ENCODE measurements around the gene MINDY4.
A peak's percentile ranks its signal among the peaks of the same experiment; 100 is the strongest.

The MINDY4 gene

DNA sequence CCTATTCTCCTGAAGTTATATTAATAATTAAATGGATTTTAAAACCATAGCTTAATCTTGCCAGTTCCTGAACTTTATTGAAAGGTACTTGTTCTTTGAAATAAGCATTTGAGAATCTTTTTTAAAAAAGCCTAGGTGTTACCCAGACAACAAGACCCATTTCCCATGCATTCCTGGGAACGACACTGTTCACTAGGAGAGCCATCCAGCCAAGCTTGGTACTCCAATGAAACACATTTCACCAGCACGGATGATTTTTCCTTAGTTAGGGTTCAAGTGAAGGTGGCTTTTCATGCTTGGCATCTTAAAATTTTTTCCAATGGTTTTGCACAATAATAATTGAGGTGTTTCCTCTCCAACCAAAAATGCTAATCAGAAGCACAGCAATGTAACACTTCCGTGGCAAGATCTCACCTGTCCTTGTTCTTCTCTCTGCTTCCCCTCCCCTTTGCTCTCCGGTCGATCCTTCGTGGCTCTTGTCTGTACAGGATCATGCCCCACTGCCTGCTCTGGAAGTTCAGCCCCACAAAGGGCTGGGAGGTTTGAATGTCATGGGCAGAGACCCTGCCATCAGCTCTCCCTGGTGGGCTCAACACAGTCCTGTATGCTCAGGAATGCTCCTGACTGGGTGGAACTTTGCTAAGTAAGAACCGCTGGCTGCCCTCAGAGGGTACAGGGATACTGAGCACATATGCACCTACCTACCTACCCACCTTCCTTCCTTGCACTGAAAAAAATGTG lies 70.8 kb downstream of the MINDY4 start:
- DNase-seq (ENCODE audit: low spot score), result no peak
- TF ChIP-seq, protein P1, sequence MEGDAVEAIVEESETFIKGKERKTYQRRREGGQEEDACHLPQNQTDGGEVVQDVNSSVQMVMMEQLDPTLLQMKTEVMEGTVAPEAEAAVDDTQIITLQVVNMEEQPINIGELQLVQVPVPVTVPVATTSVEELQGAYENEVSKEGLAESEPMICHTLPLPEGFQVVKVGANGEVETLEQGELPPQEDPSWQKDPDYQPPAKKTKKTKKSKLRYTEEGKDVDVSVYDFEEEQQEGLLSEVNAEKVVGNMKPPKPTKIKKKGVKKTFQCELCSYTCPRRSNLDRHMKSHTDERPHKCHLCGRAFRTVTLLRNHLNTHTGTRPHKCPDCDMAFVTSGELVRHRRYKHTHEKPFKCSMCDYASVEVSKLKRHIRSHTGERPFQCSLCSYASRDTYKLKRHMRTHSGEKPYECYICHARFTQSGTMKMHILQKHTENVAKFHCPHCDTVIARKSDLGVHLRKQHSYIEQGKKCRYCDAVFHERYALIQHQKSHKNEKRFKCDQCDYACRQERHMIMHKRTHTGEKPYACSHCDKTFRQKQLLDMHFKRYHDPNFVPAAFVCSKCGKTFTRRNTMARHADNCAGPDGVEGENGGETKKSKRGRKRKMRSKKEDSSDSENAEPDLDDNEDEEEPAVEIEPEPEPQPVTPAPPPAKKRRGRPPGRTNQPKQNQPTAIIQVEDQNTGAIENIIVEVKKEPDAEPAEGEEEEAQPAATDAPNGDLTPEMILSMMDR (IDR thresholded peaks at IDR 0.05), result no peak

GRCh38 chr7:30842542-30843451 lies 71.6 kb downstream of the MINDY4 start:
- Histone ChIP-seq H3K4me3 (no peak overlapping the region), H3K27ac (peak overlapping the region; percentile 58 to 86)
- peak; percentile 71 for DNase-seq (ENCODE audit: low spot score)
- TF ChIP-seq, protein P1 (IDR thresholded peaks at IDR 0.05), result no peak

More for the DNA sequence above, 70.8 kb downstream of the MINDY4 start:
- peak overlapping the region in 1 of 2 donors; percentile 86 for H3K27ac ChIP-seq
- H3K4me3 ChIP-seq, result no peak overlapping the region

GRCh38 chr7:30843741-30844482 lies 72.7 kb downstream of the MINDY4 start:
- DNase-seq (ENCODE audit: low spot score), result peak; percentile 69
- TF ChIP-seq, protein P1 (IDR thresholded peaks at IDR 0.05), result no peak
- Histone ChIP-seq H3K4me3 (no peak overlapping the region), H3K27ac (peak overlapping the region; percentile 58 to 86)

DNA sequence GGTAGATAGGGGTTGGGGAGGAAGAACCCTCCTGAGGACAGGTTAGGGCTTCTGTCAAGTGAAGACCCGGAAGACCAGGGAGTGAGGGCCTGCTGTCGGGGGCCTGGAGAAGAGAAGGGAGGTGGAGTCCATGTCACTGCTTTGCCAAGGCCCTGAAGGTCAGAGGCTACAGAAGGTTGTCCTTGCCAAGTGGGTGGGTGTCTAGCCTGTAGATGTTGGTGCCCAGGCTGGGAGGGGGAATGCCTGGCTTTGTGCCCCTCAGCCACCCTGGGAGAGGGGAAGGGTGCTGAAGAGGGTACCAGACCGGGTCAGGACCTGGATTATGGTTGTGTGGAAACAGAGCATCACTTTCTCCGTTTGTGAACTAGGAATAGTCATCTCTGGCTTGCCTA lies 73.3 kb downstream of the MINDY4 start:
- TF ChIP-seq, protein P1 (IDR thresholded peaks at IDR 0.05), result no peak
- DNase-seq (ENCODE audit: low spot score), result no peak
- Histone ChIP-seq H3K27ac (peak overlapping the region; percentile 58 to 86), H3K4me3 (no peak overlapping the region)

- no peak for DNase-seq (ENCODE audit: low spot score)
- TF ChIP-seq, protein P1 (IDR thresholded peaks at IDR 0.05), result no peak
- no peak overlapping the region for H3K4me3 ChIP-seq
- peak overlapping the region; percentile 74 to 86 for H3K27ac ChIP-seq
These were observed 73.7 kb downstream of the MINDY4 start for GRCh38 chr7:30844916-30845315.

GRCh38 chr7:30845426-30846135 lies 74.4 kb downstream of the MINDY4 start:
- TF ChIP-seq, protein P1 (IDR thresholded peaks at IDR 0.05), result no peak
- no peak overlapping the region for H3K4me3 ChIP-seq
- no peak for DNase-seq (ENCODE audit: low spot score)
- H3K27ac ChIP-seq, result peak overlapping the region; percentile 74 to 86

Data from coronary artery (tissue), 2 donors.